KBM-7 (cell line): ENCODE results near the gene SLC49A3.
"Not testable (repeated sequence)": the region's sequence is repeated elsewhere in the genome, so short reads cannot be mapped to it uniquely, and the experiment has no call there.

Experiments used
- DNase-seq: peaks from one replicate; pipeline ENCODE4 v3.0.0-alpha.2; 2015
- in situ Hi-C: fragments of 300-500 bp; cut with MboI; formaldehyde crosslinking; loops from 2 replicates; pipeline ENCODE4 v1.14.3; 2020; ENCODE audit warnings: low sequenced_read_pairs, low pct_unique_long_range_greater_than_20kb, mixed read lengths

The SLC49A3 gene

GRCh38 chr4:648579-649292, 40.2 kb downstream of the SLC49A3 start:
- DNase-seq: no peak
- in situ Hi-C loops: no loop called here

GRCh38 chr4:647481-647880, 41.5 kb downstream of the SLC49A3 start:
- DNase-seq: no peak
- in situ Hi-C loops: no loop called here

GRCh38 chr4:646460-646859, 42.5 kb downstream of the SLC49A3 start:
- in situ Hi-C loops: no loop called here
- DNase-seq: no peak

GRCh38 chr4:642366-642765, 46.6 kb downstream of the SLC49A3 start:
- in situ Hi-C loops, DNase-seq: not testable (repeated sequence)

- in situ Hi-C loops: no loop called here
- DNase-seq: no peak
These were observed 51.2 kb downstream of the SLC49A3 start for GRCh38 chr4:637536-638280.

- DNase-seq: no peak
- in situ Hi-C loops: no loop called here
These were observed 52.3 kb downstream of the SLC49A3 start for GRCh38 chr4:636628-637159.

- in situ Hi-C loops: no loop called here
- DNase-seq: no peak
These were observed 52.9 kb downstream of the SLC49A3 start for GRCh38 chr4:635851-636627.

- in situ Hi-C loops, DNase-seq: not testable (repeated sequence)
These were observed 53.7 kb downstream of the SLC49A3 start for GRCh38 chr4:635066-635835.

- in situ Hi-C loops: no loop called here
- no peak for DNase-seq
These were observed 54.4 kb downstream of the SLC49A3 start for GRCh38 chr4:634599-634985.

- in situ Hi-C loops: no loop called here
- DNase-seq: no peak
These were observed 54.9 kb downstream of the SLC49A3 start for GRCh38 chr4:633976-634598.

GRCh38 chr4:633406-633805, 55.5 kb downstream of the SLC49A3 start:
- in situ Hi-C loops: no loop called here
- DNase-seq: no peak

GRCh38 chr4:632926-633325, 56.0 kb downstream of the SLC49A3 start:
- no peak for DNase-seq
- in situ Hi-C loops: no loop called here

GRCh38 chr4:632196-632790, 56.7 kb downstream of the SLC49A3 start:
- DNase-seq: no peak

More at GRCh38 chr4:632196-632790, 56.7 kb downstream of the SLC49A3 start:
- in situ Hi-C loops: no loop called here
